Measurements from ENCODE around the gene SELENOH. TPM values are rescaled to one million over a fixed set of nuclear protein-coding genes. Genes with fewer than 3 reads are reported as not detected.
"Not testable (repeated sequence)": the region's sequence is repeated elsewhere in the genome, so short reads cannot be mapped to it uniquely, and the experiment has no call there.

Gene SELENOH, protein sequence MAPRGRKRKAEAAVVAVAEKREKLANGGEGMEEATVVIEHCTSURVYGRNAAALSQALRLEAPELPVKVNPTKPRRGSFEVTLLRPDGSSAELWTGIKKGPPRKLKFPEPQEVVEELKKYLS
- 100 to 1,000 TPM; 249 to 282 TPM for total RNA-seq

DNA sequence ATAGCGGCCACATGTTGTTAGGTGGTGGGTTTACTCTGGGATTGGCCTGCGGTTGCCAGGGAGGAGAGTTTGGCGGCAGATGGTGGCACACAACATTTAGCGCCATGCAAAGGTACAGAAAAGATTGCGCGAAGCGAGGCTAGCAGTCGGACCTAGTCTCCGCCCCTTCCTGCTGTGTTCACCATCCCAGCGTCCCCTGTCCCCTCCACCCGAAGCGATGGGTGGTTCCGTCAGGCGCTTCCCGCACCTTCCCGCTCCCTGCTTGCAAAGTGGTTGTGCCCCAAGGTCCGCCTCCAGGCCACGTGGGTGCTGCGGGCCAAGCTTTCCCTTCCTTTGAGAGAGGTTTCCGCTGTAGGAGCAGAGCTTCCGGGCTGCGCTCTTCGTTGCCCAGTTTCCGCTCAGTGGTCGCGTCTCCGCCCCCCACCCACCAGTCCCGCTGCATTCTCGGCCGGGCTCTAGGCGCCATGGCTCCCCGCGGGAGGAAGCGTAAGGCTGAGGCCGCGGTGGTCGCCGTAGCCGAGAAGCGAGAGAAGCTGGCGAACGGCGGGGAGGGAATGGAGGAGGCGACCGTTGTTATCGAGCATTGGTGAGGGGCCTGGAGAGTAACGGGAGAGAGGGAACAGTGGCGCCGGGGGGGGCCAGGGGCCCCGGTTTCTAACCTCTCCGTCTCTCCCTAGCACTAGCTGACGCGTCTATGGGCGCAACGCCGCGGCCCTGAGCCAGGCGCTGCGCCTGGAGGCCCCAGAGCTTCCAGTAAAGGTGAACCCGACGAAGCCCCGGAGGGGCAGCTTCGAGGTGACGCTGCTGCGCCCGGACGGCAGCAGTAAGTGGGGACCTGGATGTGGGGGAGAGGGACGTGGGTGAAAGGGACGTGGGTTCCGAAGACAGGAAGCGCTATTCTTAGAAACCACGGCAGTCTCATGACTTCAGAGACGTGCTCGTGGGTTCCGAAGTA lies at the start of gene SELENOH:
TSS of gene SELENOH (plus strand) at position 360 of the 955 bp plus-strand sequence. CDS start at position 465, 105 bp downstream.
- H3K36me3 Mint-ChIP-seq (ENCODE audit: low read depth): peaks cover 49% of the 10 kb centered on the region
- H3K4me3 Mint-ChIP-seq: peak within 1 kb of the TSS; percentile 97

DNA sequence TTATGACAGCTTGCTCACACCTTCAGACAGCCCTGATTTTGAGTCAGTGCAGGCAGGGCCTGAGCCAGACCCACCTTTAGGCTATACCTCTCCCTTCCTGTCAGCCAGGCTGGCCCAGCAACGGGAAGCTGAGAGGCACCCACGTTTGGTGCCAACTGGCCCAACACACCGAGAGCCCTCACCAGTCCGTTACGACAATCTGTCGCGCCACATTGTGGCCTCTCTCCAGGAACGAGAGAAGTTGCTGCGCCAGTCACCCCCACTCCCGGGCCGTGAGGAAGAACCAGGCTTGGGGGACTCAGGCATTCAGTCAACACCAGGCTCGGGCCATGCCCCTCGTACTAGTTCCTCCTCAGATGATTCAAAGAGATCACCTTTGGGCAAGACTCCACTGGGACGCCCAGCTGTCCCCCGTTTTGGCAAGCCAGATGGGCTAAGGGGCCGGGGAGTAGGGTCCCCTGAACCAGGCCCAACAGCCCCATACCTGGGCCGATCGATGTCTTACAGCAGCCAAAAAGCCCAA lies 42.4 kb upstream of the SELENOH start:
- CTCF ChIA-PET: interaction anchor here (1.0 kb wide), 2 partner anchors 9 to 11 kb away, joined by 3 to 4 read pairs; no protein-coding TSS in a partner anchor
- H3K27ac Mint-ChIP-seq: no peak overlapping the region
- H3K36me3 Mint-ChIP-seq (ENCODE audit: low read depth): peaks cover 24% of the 10 kb centered on the region
- no peak overlapping the region for H3K4me3 Mint-ChIP-seq
- H3K9me3 Mint-ChIP-seq: no peaks in the 10 kb centered on the region
- intact Hi-C loops (cut with micrococcal nuclease): no loop called here
- H3K27me3 Mint-ChIP-seq (ENCODE audit: low read depth): no peaks in the 10 kb centered on the region
- no peak for DNase-seq
- H3K4me1 Mint-ChIP-seq (ENCODE audit: low read depth): no peaks in the 10 kb centered on the region

More for the DNA sequence above, at the start of gene SELENOH:
- H3K27ac Mint-ChIP-seq: peak within 1 kb of the TSS; percentile 99
- DNase-seq: peak; percentile 98
- no peaks in the 10 kb centered on the region for H3K27me3 Mint-ChIP-seq (ENCODE audit: low read depth)
- intact Hi-C loops (cut with micrococcal nuclease): loop anchor here (1.0 to 10.0 kb wide), 11 partner anchors 21 to 1403 kb away; partner anchors contain the start of genes CLP1, FAM111A, MED19 and P2RX3
- no peaks in the 10 kb centered on the region for H3K9me3 Mint-ChIP-seq
- H3K4me1 Mint-ChIP-seq (ENCODE audit: low read depth): peaks cover 32% of the 10 kb centered on the region
- CTCF ChIA-PET: interaction anchor here (0.8 to 7.9 kb wide), 3 partner anchors 60 to 396 kb away, joined by 3 to 64 read pairs (median 4); no protein-coding TSS in a partner anchor

DNA sequence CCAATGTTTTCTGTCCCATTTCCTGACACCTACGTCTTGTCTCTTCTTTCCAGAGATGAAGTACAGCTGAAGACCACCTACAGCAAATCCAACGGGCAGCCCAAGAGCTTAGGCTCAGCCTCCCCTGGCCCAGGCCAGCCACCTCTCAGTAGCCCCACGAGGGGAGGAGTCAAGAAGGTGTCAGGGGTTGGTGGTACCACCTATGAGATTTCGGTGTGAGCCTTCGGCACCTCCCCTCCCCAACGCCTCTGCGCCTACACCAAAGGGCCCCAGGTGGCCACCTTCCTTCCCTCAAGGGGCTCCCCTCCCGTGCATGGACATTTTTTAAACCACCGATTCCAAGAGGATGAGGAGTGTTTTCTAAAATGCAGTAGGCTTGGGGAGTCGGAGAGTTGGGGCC lies 41.5 kb upstream of the SELENOH start:
- no peak overlapping the region for H3K4me3 Mint-ChIP-seq
- H3K9me3 Mint-ChIP-seq: no peaks in the 10 kb centered on the region
- CTCF ChIA-PET: interaction anchor here (0.5 kb wide), 1 partner anchor 175 kb away, joined by 3 read pairs; no protein-coding TSS in a partner anchor
- H3K27me3 Mint-ChIP-seq (ENCODE audit: low read depth): no peaks in the 10 kb centered on the region
- H3K36me3 Mint-ChIP-seq (ENCODE audit: low read depth): peaks cover 29% of the 10 kb centered on the region
- no peaks in the 10 kb centered on the region for H3K4me1 Mint-ChIP-seq (ENCODE audit: low read depth)
- DNase-seq: no peak
- no peak overlapping the region for H3K27ac Mint-ChIP-seq
- intact Hi-C loops (cut with micrococcal nuclease): no loop called here

DNA sequence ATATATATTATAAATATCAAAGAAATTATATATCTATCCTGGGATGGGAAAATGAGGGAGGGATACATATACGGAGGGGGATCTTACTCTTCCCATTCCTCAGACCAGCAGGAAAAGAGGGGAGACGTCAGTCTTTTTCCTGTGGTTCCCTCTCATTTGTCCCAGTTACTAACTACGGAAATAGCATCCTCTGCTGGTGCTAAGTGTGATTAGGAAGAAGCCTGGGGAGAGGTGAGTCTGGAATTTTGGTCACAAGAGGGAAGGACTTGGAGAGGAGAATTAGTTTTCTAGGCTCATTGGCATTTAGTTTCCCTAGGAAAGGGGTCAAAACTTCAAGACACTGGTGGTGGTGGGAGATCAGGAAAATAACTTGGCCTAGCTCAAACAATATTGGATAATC lies 40.9 kb upstream of the SELENOH start:
- intact Hi-C loops (cut with micrococcal nuclease): no loop called here
- Mint-ChIP-seq H3K4me1 (ENCODE audit: low read depth) (no peaks in the 10 kb centered on the region), H3K4me3 (no peak overlapping the region), H3K27me3 (ENCODE audit: low read depth) (no peaks in the 10 kb centered on the region), H3K36me3 (ENCODE audit: low read depth) (peaks cover 29% of the 10 kb centered on the region), H3K27ac (no peak overlapping the region), H3K9me3 (no peaks in the 10 kb centered on the region)
- CTCF ChIA-PET: no interaction called here
- no peak for DNase-seq

DNA sequence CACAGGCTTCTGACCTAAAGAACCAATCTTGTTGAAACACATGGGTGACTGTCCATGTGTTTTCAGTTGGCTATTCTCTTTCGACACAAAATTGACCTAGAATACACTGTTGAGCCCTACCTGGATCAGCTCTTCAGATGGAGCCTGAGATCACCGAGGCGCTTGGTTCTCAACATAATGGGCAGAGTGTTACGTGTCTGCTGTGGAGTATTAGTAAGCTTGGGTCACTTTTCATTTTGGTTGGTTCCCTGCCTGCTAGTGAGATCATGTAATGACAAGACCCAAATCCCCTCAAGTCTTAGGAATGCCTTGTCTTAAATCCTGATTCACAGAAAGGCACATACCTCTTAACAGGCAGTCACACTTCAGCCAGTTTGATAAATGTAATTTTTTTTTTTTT lies 38.0 kb upstream of the SELENOH start:
- no peaks in the 10 kb centered on the region for H3K9me3 Mint-ChIP-seq
- H3K27ac Mint-ChIP-seq: no peak overlapping the region
- H3K27me3 Mint-ChIP-seq (ENCODE audit: low read depth): no peaks in the 10 kb centered on the region
- H3K4me1 Mint-ChIP-seq (ENCODE audit: low read depth): peaks cover 4% of the 10 kb centered on the region
- intact Hi-C loops (cut with micrococcal nuclease): no loop called here
- no peak overlapping the region for H3K4me3 Mint-ChIP-seq
- CTCF ChIA-PET: interaction anchor here (1.0 kb wide), 1 partner anchor 98 kb away, joined by 8 read pairs; no protein-coding TSS in a partner anchor
- DNase-seq: no peak
- peaks cover 18% of the 10 kb centered on the region for H3K36me3 Mint-ChIP-seq (ENCODE audit: low read depth)

DNA sequence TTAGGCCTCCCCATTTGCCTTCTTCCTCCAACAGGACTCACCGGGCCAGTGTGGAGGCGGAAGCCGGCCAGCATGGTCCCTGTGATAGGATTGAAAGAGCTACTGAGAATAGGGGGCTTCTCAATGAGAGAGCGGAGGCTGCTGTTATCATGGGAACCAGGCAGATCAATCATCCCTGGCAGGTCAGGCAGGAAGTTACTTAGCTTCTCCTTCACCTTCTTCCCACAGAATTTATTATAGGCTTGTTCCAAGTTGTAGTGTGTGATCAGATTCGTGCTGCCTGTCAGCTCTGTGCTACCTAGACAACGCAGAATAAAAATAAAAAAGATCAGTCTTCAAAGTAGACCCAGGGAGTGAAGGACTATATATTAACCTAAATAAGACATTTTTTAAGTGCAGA lies 36.4 kb upstream of the SELENOH start:
- Mint-ChIP-seq H3K36me3 (ENCODE audit: low read depth) (peaks cover 12% of the 10 kb centered on the region), H3K27ac (no peak overlapping the region)
- CTCF ChIA-PET: interaction anchor here (1.1 kb wide), 1 partner anchor 23 kb away, joined by 3 read pairs; no protein-coding TSS in a partner anchor

DNA sequence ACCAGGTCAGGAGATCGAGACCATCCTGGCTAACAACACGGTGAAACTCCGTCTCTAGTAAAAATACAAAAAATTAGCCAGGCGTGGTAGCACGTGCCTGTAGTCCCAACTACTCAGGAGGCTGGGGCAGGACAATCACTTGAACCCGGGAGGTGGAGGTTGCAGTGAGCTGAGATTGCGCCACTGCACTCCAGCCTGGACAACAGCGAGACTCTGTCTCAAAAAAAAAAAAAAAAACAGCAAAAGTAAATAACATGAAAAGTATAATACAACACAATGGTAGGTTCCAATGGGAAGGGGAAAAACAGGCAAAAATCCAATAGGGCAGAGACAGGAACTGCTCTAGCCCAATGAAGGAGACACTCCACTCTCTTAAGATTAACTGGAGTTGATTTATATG lies 35.9 kb upstream of the SELENOH start:
- H3K4me3 Mint-ChIP-seq; H3K9me3 Mint-ChIP-seq; intact Hi-C loops (cut with micrococcal nuclease); H3K27me3 Mint-ChIP-seq (ENCODE audit: low read depth); DNase-seq; H3K27ac Mint-ChIP-seq: not testable (repeated sequence)
- CTCF ChIA-PET: interaction anchor here (1.1 kb wide), 1 partner anchor 22 kb away, joined by 3 read pairs; no protein-coding TSS in a partner anchor
- H3K36me3 Mint-ChIP-seq (ENCODE audit: low read depth): peaks cover 11% of the 10 kb centered on the region
- peaks cover 16% of the 10 kb centered on the region for H3K4me1 Mint-ChIP-seq (ENCODE audit: low read depth)

More for the DNA sequence above, 36.4 kb upstream of the SELENOH start:
- Mint-ChIP-seq H3K4me1 (ENCODE audit: low read depth) (peaks cover 12% of the 10 kb centered on the region), H3K4me3 (no peak overlapping the region), H3K27me3 (ENCODE audit: low read depth) (no peaks in the 10 kb centered on the region), H3K9me3 (no peaks in the 10 kb centered on the region)
- DNase-seq: no peak
- intact Hi-C loops (cut with micrococcal nuclease): no loop called here

DNA sequence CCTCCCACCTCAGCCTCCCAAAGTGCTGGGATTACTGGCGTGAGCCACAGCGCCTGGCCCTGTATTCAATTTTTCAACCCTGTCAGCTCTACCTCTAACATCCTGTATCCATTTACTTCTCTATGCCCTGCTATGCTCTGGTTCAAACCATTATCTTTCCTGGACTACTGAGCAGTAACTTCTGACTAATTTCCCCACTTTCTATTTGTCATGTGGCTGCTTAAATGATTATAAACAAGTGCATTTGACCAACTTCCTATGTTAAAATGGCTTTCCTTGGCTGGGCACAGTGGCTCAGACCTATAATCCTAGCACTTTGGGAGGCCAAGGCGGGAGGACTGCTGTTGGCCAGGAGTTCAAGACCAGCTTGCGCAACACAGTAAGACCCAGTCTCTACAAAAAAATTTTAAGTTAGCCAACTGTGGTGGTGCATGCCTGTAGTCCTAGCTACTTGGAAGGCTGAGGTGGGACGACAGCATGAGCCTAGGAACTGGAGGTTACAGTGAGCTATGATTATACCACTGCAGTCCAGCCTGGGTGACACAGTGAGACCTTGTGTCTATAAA lies 31.4 kb upstream of the SELENOH start:
- CTCF ChIA-PET: interaction anchor here (0.7 to 3.0 kb wide), 7 partner anchors 8 to 92 kb away, joined by 3 to 11 read pairs (median 3); no protein-coding TSS in a partner anchor
- no peaks in the 10 kb centered on the region for H3K27me3 Mint-ChIP-seq (ENCODE audit: low read depth)
- no peaks in the 10 kb centered on the region for H3K36me3 Mint-ChIP-seq (ENCODE audit: low read depth)
- H3K4me1 Mint-ChIP-seq (ENCODE audit: low read depth): peaks cover 46% of the 10 kb centered on the region
- no peak for DNase-seq
- peak overlapping the region; percentile 62 for H3K27ac Mint-ChIP-seq
- H3K4me3 Mint-ChIP-seq: no peak overlapping the region
- no peaks in the 10 kb centered on the region for H3K9me3 Mint-ChIP-seq
- intact Hi-C loops (cut with micrococcal nuclease): loop anchor here (5.0 kb wide), 2 partner anchors 1432 to 1957 kb away; partner anchors contain the start of genes FAM111A and PATL1

DNA sequence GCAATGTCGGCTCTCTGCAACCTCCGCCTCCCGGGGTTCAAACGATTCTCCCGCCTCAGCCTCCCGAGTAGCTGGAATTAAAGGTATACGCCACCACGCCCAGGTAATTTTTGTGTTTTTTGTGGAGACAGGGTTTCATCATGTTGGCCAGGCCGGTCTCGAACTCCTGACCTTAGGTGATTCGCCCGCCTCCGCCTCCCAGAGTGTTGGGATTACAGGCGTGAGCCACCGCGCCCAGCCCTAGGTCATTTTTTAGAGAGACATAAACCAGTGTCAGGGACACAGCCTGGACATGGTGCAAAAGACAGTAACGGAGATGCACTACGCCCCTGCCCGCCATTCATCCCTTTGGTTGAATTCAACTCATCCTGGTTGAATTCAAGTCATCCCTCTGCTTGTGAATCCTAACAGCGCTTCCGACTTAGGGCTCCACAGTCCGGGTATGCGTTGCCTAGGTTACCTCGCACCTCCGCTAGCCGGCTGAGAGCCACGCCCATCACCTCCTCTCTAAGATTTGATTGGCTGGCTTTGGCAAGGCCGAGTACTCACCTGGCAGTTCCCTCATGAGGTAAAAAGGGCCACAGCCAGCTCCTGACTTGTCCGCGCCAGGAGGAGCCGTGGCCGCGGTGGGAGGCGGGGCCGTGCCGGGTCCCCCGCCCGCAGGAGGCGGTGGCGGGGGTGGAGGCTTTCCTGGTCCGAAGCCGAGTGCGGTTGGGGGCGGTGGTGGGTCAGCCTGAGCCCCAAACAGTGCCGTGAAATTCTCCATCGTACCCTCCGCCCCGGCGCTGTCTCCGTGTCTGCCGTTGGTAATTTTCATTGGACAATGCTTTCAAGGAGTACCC lies 29.7 kb upstream of the SELENOH start, which contains the start of gene MED19:
TSS of gene MED19 (minus strand) at position 802 of the 842 bp plus-strand sequence. CDS start at position 766, 36 bp downstream.
- H3K9me3 Mint-ChIP-seq: no peaks in the 10 kb centered on the region
- peaks cover 50% of the 10 kb centered on the region for H3K4me1 Mint-ChIP-seq (ENCODE audit: low read depth)

DNA sequence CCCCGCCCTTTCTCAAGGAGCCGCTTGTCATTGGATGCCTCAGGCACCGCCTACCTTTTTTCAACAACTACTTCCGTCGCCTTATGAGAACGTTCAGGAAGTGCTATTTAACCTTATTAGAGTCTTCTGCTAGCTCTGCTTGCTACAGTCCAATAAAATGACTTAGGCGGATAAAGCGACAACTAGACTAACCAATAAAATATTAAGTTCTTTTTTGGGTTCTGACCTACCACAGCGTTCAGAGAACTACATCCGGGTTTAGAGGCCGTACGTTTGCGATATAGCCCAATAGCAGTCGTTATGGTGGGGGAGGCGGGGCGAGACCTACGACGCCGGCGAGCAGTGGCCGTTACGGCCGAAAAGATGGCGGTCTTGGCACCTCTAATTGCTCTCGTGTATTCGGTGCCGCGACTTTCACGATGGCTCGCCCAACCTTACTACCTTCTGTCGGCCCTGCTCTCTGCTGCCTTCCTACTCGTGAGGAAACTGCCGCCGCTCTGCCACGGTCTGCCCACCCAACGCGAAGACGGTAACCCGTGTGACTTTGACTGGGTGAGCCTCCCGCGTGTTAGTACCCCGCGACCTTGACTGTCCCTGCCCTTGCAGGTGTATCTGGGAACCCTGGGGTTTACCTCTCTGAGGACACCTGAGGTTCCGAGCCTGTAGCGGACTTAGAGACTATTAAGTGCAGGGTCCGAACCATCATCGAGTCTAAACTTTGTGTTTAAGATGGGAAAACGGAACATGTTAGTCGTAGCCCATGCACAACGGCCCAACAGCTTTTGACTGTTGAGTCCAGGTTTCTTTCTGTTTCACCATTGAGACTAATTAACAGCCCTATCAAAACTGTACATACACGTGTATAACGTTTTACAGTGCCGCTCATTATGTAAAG lies 28.8 kb upstream of the SELENOH start, which contains the start of gene TMX2:
TSS of gene TMX2 (plus strand) at position 338 of the 895 bp plus-strand sequence. CDS start at position 364, 26 bp downstream.
- intact Hi-C loops (cut with micrococcal nuclease): loop anchor here (1.0 to 5.0 kb wide), 12 partner anchors 29 to 1955 kb away; partner anchors contain the start of genes CLP1, FAM111A, PATL1 and SELENOH
- peak within 1 kb of the TSS; percentile 99 for H3K4me3 Mint-ChIP-seq
- CTCF ChIA-PET: interaction anchor here (1.0 to 2.4 kb wide), 2 partner anchors 87 to 185 kb away, joined by 4 to 15 read pairs; no protein-coding TSS in a partner anchor

More for the DNA sequence above, 29.7 kb upstream of the SELENOH start, which contains the start of gene MED19:
- Mint-ChIP-seq H3K36me3 (ENCODE audit: low read depth) (peaks cover 3% of the 10 kb centered on the region), H3K27ac (peak within 1 kb of the TSS; percentile 92), H3K4me3 (peak within 1 kb of the TSS; percentile 99), H3K27me3 (ENCODE audit: low read depth) (no peaks in the 10 kb centered on the region)
- CTCF ChIA-PET: interaction anchor here (1.0 kb wide), 1 partner anchor 184 kb away, joined by 4 read pairs; no protein-coding TSS in a partner anchor
- intact Hi-C loops (cut with micrococcal nuclease): loop anchor here (1.0 to 5.0 kb wide), 12 partner anchors 30 to 1956 kb away; partner anchors contain the start of genes CLP1, FAM111A, PATL1 and SELENOH
- DNase-seq: peak; percentile 80

More for the DNA sequence above, 28.8 kb upstream of the SELENOH start, which contains the start of gene TMX2:
- DNase-seq: peak; percentile 95
- Mint-ChIP-seq H3K4me1 (ENCODE audit: low read depth) (peaks cover 50% of the 10 kb centered on the region), H3K27me3 (ENCODE audit: low read depth) (no peaks in the 10 kb centered on the region), H3K27ac (peak within 1 kb of the TSS; percentile 92), H3K9me3 (no peaks in the 10 kb centered on the region), H3K36me3 (ENCODE audit: low read depth) (peaks cover 3% of the 10 kb centered on the region)

Measured in activated naive CD4-positive, alpha-beta T cell treated with anti-CD3 and anti-CD28 coated beads for 36 hours (primary cell).